AG10803 (cell line): ENCODE results near the gene COQ9.

Source experiments
- DNase-seq: peaks from one replicate; pipeline ENCODE4 v3.0.0; 2010; ENCODE audit warnings: low read depth
- H3K4me3 ChIP-seq: 2 replicates; pipeline ENCODE4 v1.5.1; 2011; ENCODE audit warnings: mild to moderate bottlenecking, low read length, control low read depth
- CTCF ChIP-seq: conservative IDR thresholded peaks from 2 replicates; pipeline ENCODE4 v1.5.1; 2011; ENCODE audit warnings: mild to moderate bottlenecking, low read length, control low read depth, inconsistent platforms

COQ9 gene

GRCh38 chr16:57444711-57445110 is 2.6 kb upstream of the COQ9 start:
- DNase-seq = peak; percentile 70
- no peak overlapping the region for H3K4me3 ChIP-seq
- no peak for TF ChIP-seq CTCF

GRCh38 chr16:57445510-57445909 is 1.8 kb upstream of the COQ9 start:
- TF ChIP-seq CTCF = no peak
- DNase-seq = no peak
- no peak overlapping the region for H3K4me3 ChIP-seq

- peak; percentile 16 for DNase-seq
- peak overlapping the region; percentile 76 for H3K4me3 ChIP-seq
- no peak for TF ChIP-seq CTCF
Measured at GRCh38 chr16:57446531-57447185, 621 bp upstream of the COQ9 start.

GRCh38 chr16:57452021-57452420 is 4.7 kb downstream of the COQ9 start:
- no peak for DNase-seq
- H3K4me3 ChIP-seq = no peak overlapping the region
- TF ChIP-seq CTCF = no peak

GRCh38 chr16:57462209-57462977 is 15.1 kb downstream of the COQ9 start, which contains the start of gene POLR2C:
Gene POLR2C (plus strand): TSS chr16:57462679. CDS start chr16:57462725, 46 bp downstream.
- H3K4me3 ChIP-seq = peak within 1 kb of the TSS; percentile 92
- peak; percentile 82 for TF ChIP-seq CTCF
- DNase-seq = peak; percentile 86

GRCh38 chr16:57462978-57463362 is 15.7 kb downstream of the COQ9 start:
- no peak for DNase-seq
- H3K4me3 ChIP-seq = peak overlapping the region; percentile 92
- TF ChIP-seq CTCF = no peak

GRCh38 chr16:57464523-57464922 is 17.2 kb downstream of the COQ9 start:
- no peak for TF ChIP-seq CTCF
- DNase-seq = no peak
- H3K4me3 ChIP-seq = no peak overlapping the region
